ENCODE results near the gene ADARB1.

Gene ADARB1

GRCh38 chr21:45095505-45095904 lies 21.1 kb downstream of the ADARB1 start:
- Mint-ChIP-seq H3K4me1 (peaks cover 29% of the 10 kb centered on the region), H3K36me3 (ENCODE audit: low read depth) (no peaks in the 10 kb centered on the region), H3K27ac (no peak overlapping the region), H3K9me3 (no peaks in the 10 kb centered on the region), H3K4me3 (no peak overlapping the region), H3K27me3 (ENCODE audit: low read depth, poor library complexity) (peaks cover 4% of the 10 kb centered on the region)
- no peak for DNase-seq
- no peak for TF ChIP-seq CTCF (IDR thresholded peaks at IDR 0.05)

- DNase-seq: no peak
- H3K4me3 Mint-ChIP-seq: no peak overlapping the region
- peaks cover 22% of the 10 kb centered on the region for H3K4me1 Mint-ChIP-seq
- no peaks in the 10 kb centered on the region for H3K36me3 Mint-ChIP-seq (ENCODE audit: low read depth)
- H3K27me3 Mint-ChIP-seq (ENCODE audit: low read depth, poor library complexity): peaks cover 4% of the 10 kb centered on the region
- TF ChIP-seq CTCF (IDR thresholded peaks at IDR 0.05): no peak
- no peaks in the 10 kb centered on the region for H3K9me3 Mint-ChIP-seq
- H3K27ac Mint-ChIP-seq: no peak overlapping the region
Measured at GRCh38 chr21:45096217-45096616, 21.8 kb downstream of the ADARB1 start.

GRCh38 chr21:45097827-45098387 lies 23.5 kb downstream of the ADARB1 start:
- no peaks in the 10 kb centered on the region for H3K36me3 Mint-ChIP-seq (ENCODE audit: low read depth)
- no peak for DNase-seq
- H3K27me3 Mint-ChIP-seq (ENCODE audit: low read depth, poor library complexity): peaks cover 4% of the 10 kb centered on the region
- no peak overlapping the region for H3K27ac Mint-ChIP-seq
- no peaks in the 10 kb centered on the region for H3K9me3 Mint-ChIP-seq
- TF ChIP-seq CTCF (IDR thresholded peaks at IDR 0.05): no peak
- H3K4me1 Mint-ChIP-seq: peaks cover 17% of the 10 kb centered on the region
- no peak overlapping the region for H3K4me3 Mint-ChIP-seq

GRCh38 chr21:45098867-45099266 lies 24.5 kb downstream of the ADARB1 start:
- peaks cover 4% of the 10 kb centered on the region for H3K27me3 Mint-ChIP-seq (ENCODE audit: low read depth, poor library complexity)
- H3K9me3 Mint-ChIP-seq: no peaks in the 10 kb centered on the region
- H3K4me3 Mint-ChIP-seq: no peak overlapping the region
- no peaks in the 10 kb centered on the region for H3K36me3 Mint-ChIP-seq (ENCODE audit: low read depth)
- no peak overlapping the region for H3K27ac Mint-ChIP-seq
- peaks cover 17% of the 10 kb centered on the region for H3K4me1 Mint-ChIP-seq
- DNase-seq: no peak
- no peak for TF ChIP-seq CTCF (IDR thresholded peaks at IDR 0.05)

- Mint-ChIP-seq H3K36me3 (ENCODE audit: low read depth) (no peaks in the 10 kb centered on the region), H3K4me3 (no peak overlapping the region), H3K9me3 (no peaks in the 10 kb centered on the region), H3K4me1 (peaks cover 19% of the 10 kb centered on the region), H3K27ac (no peak overlapping the region), H3K27me3 (ENCODE audit: low read depth, poor library complexity) (peaks cover 4% of the 10 kb centered on the region)
- TF ChIP-seq CTCF (IDR thresholded peaks at IDR 0.05): no peak
- DNase-seq: no peak
Measured at GRCh38 chr21:45099571-45099970, 25.2 kb downstream of the ADARB1 start.

- TF ChIP-seq CTCF (IDR thresholded peaks at IDR 0.05): no peak
- Mint-ChIP-seq H3K9me3 (no peaks in the 10 kb centered on the region), H3K36me3 (ENCODE audit: low read depth) (no peaks in the 10 kb centered on the region), H3K4me3 (no peak overlapping the region), H3K4me1 (peaks cover 19% of the 10 kb centered on the region), H3K27ac (no peak overlapping the region), H3K27me3 (ENCODE audit: low read depth, poor library complexity) (peaks cover 4% of the 10 kb centered on the region)
- DNase-seq: no peak
Measured at GRCh38 chr21:45100866-45101265, 26.5 kb downstream of the ADARB1 start.
